ENCODE results near the gene FBXL4.

FBXL4 gene

GRCh38 chr6:98947411-98948292, at the start of gene FBXL4:
FBXL4 (minus strand) TSS chr6:98947946; CDS start chr6:98926988, 20,958 bp downstream.
- Mint-ChIP-seq H3K4me1 (ENCODE audit: low read depth) (peaks cover 13% of the 10 kb centered on the region), H3K9me3 (peaks cover 5% of the 10 kb centered on the region), H3K36me3 (ENCODE audit: low read depth) (peaks cover 7% of the 10 kb centered on the region), H3K4me3 (peak within 1 kb of the TSS; percentile 90), H3K27me3 (ENCODE audit: low read depth) (peaks cover 30% of the 10 kb centered on the region), H3K27ac (peak within 1 kb of the TSS; percentile 89)

- H3K36me3 Mint-ChIP-seq (ENCODE audit: low read depth): no peaks in the 10 kb centered on the region
- H3K4me3 Mint-ChIP-seq: no peak overlapping the region
- H3K27me3 Mint-ChIP-seq (ENCODE audit: low read depth): peaks cover 26% of the 10 kb centered on the region
- H3K4me1 Mint-ChIP-seq (ENCODE audit: low read depth): no peaks in the 10 kb centered on the region
- no peaks in the 10 kb centered on the region for H3K9me3 Mint-ChIP-seq
- no peak overlapping the region for H3K27ac Mint-ChIP-seq
Observed at GRCh38 chr6:98995116-98995515, 47.4 kb upstream of the FBXL4 start.

- peaks cover 24% of the 10 kb centered on the region for H3K27me3 Mint-ChIP-seq (ENCODE audit: low read depth)
- no peak overlapping the region for H3K4me3 Mint-ChIP-seq
- H3K27ac Mint-ChIP-seq: no peak overlapping the region
- no peaks in the 10 kb centered on the region for H3K9me3 Mint-ChIP-seq
- no peaks in the 10 kb centered on the region for H3K36me3 Mint-ChIP-seq (ENCODE audit: low read depth)
- no peaks in the 10 kb centered on the region for H3K4me1 Mint-ChIP-seq (ENCODE audit: low read depth)
Observed at GRCh38 chr6:98992535-98992934, 44.8 kb upstream of the FBXL4 start.

GRCh38 chr6:98986071-98986615, 38.4 kb upstream of the FBXL4 start:
- H3K27me3 Mint-ChIP-seq (ENCODE audit: low read depth): peaks cover 18% of the 10 kb centered on the region

GRCh38 chr6:98985391-98985790, 37.6 kb upstream of the FBXL4 start:
- Mint-ChIP-seq H3K27me3 (ENCODE audit: low read depth) (peaks cover 18% of the 10 kb centered on the region), H3K36me3 (ENCODE audit: low read depth) (no peaks in the 10 kb centered on the region), H3K4me3 (no peak overlapping the region), H3K4me1 (ENCODE audit: low read depth) (no peaks in the 10 kb centered on the region), H3K9me3 (no peaks in the 10 kb centered on the region), H3K27ac (no peak overlapping the region)

More at GRCh38 chr6:98986071-98986615, 38.4 kb upstream of the FBXL4 start:
- H3K4me1 Mint-ChIP-seq (ENCODE audit: low read depth): no peaks in the 10 kb centered on the region
- no peaks in the 10 kb centered on the region for H3K36me3 Mint-ChIP-seq (ENCODE audit: low read depth)
- H3K27ac Mint-ChIP-seq: no peak overlapping the region
- H3K4me3 Mint-ChIP-seq: no peak overlapping the region
- H3K9me3 Mint-ChIP-seq: no peaks in the 10 kb centered on the region

- H3K27ac Mint-ChIP-seq: no peak overlapping the region
- H3K9me3 Mint-ChIP-seq: no peaks in the 10 kb centered on the region
- peaks cover 14% of the 10 kb centered on the region for H3K27me3 Mint-ChIP-seq (ENCODE audit: low read depth)
- H3K36me3 Mint-ChIP-seq (ENCODE audit: low read depth): no peaks in the 10 kb centered on the region
- H3K4me3 Mint-ChIP-seq: no peak overlapping the region
- H3K4me1 Mint-ChIP-seq (ENCODE audit: low read depth): no peaks in the 10 kb centered on the region
Observed at GRCh38 chr6:98984121-98984520, 36.4 kb upstream of the FBXL4 start.

- Mint-ChIP-seq H3K36me3 (ENCODE audit: low read depth) (no peaks in the 10 kb centered on the region), H3K4me1 (ENCODE audit: low read depth) (no peaks in the 10 kb centered on the region), H3K9me3 (no peaks in the 10 kb centered on the region), H3K27ac (no peak overlapping the region), H3K4me3 (no peak overlapping the region), H3K27me3 (ENCODE audit: low read depth) (peaks cover 9% of the 10 kb centered on the region)
Observed at GRCh38 chr6:98981473-98981872, 33.7 kb upstream of the FBXL4 start.

- no peaks in the 10 kb centered on the region for H3K4me1 Mint-ChIP-seq (ENCODE audit: low read depth)
- no peak overlapping the region for H3K27ac Mint-ChIP-seq
- H3K9me3 Mint-ChIP-seq: no peaks in the 10 kb centered on the region
- no peaks in the 10 kb centered on the region for H3K36me3 Mint-ChIP-seq (ENCODE audit: low read depth)
- H3K4me3 Mint-ChIP-seq: no peak overlapping the region
- H3K27me3 Mint-ChIP-seq (ENCODE audit: low read depth): peaks cover 5% of the 10 kb centered on the region
Observed at GRCh38 chr6:98980819-98981218, 33.1 kb upstream of the FBXL4 start.

- Mint-ChIP-seq H3K27ac (no peak overlapping the region), H3K27me3 (ENCODE audit: low read depth) (no peaks in the 10 kb centered on the region), H3K36me3 (ENCODE audit: low read depth) (no peaks in the 10 kb centered on the region), H3K4me1 (ENCODE audit: low read depth) (peaks cover 1% of the 10 kb centered on the region), H3K9me3 (no peaks in the 10 kb centered on the region), H3K4me3 (no peak overlapping the region)
Observed at GRCh38 chr6:98977671-98978292, 30.0 kb upstream of the FBXL4 start.

GRCh38 chr6:98976674-98977385, 29.1 kb upstream of the FBXL4 start:
- H3K9me3 Mint-ChIP-seq: no peaks in the 10 kb centered on the region
- no peaks in the 10 kb centered on the region for H3K36me3 Mint-ChIP-seq (ENCODE audit: low read depth)

GRCh38 chr6:98975421-98975820, 27.7 kb upstream of the FBXL4 start:
- no peaks in the 10 kb centered on the region for H3K36me3 Mint-ChIP-seq (ENCODE audit: low read depth)
- no peaks in the 10 kb centered on the region for H3K9me3 Mint-ChIP-seq
- no peak overlapping the region for H3K4me3 Mint-ChIP-seq
- H3K27me3 Mint-ChIP-seq (ENCODE audit: low read depth): no peaks in the 10 kb centered on the region
- H3K27ac Mint-ChIP-seq: no peak overlapping the region
- H3K4me1 Mint-ChIP-seq (ENCODE audit: low read depth): peaks cover 1% of the 10 kb centered on the region

More at GRCh38 chr6:98976674-98977385, 29.1 kb upstream of the FBXL4 start:
- Mint-ChIP-seq H3K27ac (no peak overlapping the region), H3K27me3 (ENCODE audit: low read depth) (no peaks in the 10 kb centered on the region), H3K4me1 (ENCODE audit: low read depth) (peaks cover 1% of the 10 kb centered on the region), H3K4me3 (no peak overlapping the region)

GRCh38 chr6:98974309-98974708, 26.6 kb upstream of the FBXL4 start:
- H3K36me3 Mint-ChIP-seq (ENCODE audit: low read depth): no peaks in the 10 kb centered on the region
- no peaks in the 10 kb centered on the region for H3K27me3 Mint-ChIP-seq (ENCODE audit: low read depth)
- H3K27ac Mint-ChIP-seq: no peak overlapping the region
- no peak overlapping the region for H3K4me3 Mint-ChIP-seq
- peaks cover 1% of the 10 kb centered on the region for H3K4me1 Mint-ChIP-seq (ENCODE audit: low read depth)
- H3K9me3 Mint-ChIP-seq: no peaks in the 10 kb centered on the region

GRCh38 chr6:98973571-98973970, 25.8 kb upstream of the FBXL4 start:
- no peaks in the 10 kb centered on the region for H3K36me3 Mint-ChIP-seq (ENCODE audit: low read depth)
- no peak overlapping the region for H3K27ac Mint-ChIP-seq
- no peaks in the 10 kb centered on the region for H3K9me3 Mint-ChIP-seq
- H3K27me3 Mint-ChIP-seq (ENCODE audit: low read depth): no peaks in the 10 kb centered on the region
- H3K4me3 Mint-ChIP-seq: no peak overlapping the region
- peaks cover 1% of the 10 kb centered on the region for H3K4me1 Mint-ChIP-seq (ENCODE audit: low read depth)

GRCh38 chr6:98971303-98971702, 23.6 kb upstream of the FBXL4 start:
- Mint-ChIP-seq H3K9me3 (no peaks in the 10 kb centered on the region), H3K4me3 (no peak overlapping the region), H3K4me1 (ENCODE audit: low read depth) (peaks cover 1% of the 10 kb centered on the region), H3K27ac (no peak overlapping the region), H3K27me3 (ENCODE audit: low read depth) (peaks cover under 1% of the 10 kb centered on the region), H3K36me3 (ENCODE audit: low read depth) (no peaks in the 10 kb centered on the region)
